SU-DHL-6 (cell line): ENCODE measurements around the gene CHST9.

Experiments
- CTCF ChIP-seq: fragments of 200-600 bp; sonication (generic); IDR thresholded peaks from one replicate; pipeline ENCODE4 v1.5.1; 2017; ENCODE audit warnings: antibody characterized with exemption, mild to moderate bottlenecking, low read length, moderate library complexity; ENCODE audit not compliant: insufficient read depth, poor library complexity, severe bottlenecking
- EZH2phosphoT487 ChIP-seq: fragments of 200-600 bp; sonication (generic), shearing (Covaris generic); conservative IDR thresholded peaks from 2 replicates; pipeline ENCODE4 v1.6.1; 2018; ENCODE audit warnings: mild to moderate bottlenecking, antibody characterized with exemption, low read length, moderate library complexity, mixed read lengths

- TF ChIP-seq CTCF (no peak), EZH2phosphoT487 (no peak)
Measured at GRCh38 chr18:26963292-26963691, 221.8 kb downstream of the CHST9 start.
